ENCODE data around the gene RANBP1.
A peak's percentile ranks its signal among the peaks of the same experiment; 100 is the strongest.

RANBP1 gene

GRCh38 chr22:20124083-20124787 is 8.3 kb downstream of the RANBP1 start:
- Histone ChIP-seq H3K4me1 (ENCODE audit: control insufficient read depth, insufficient read depth, low read length) (no peaks in the 10 kb centered on the region), H3K9me3 (ENCODE audit: control insufficient read depth, low read length) (no peaks in the 10 kb centered on the region), H3K4me3 (ENCODE audit: low read length) (no peak overlapping the region), H3K27me3 (ENCODE audit: control insufficient read depth, insufficient read depth, low read length) (no peaks in the 10 kb centered on the region), H3K36me3 (ENCODE audit: control insufficient read depth, insufficient read depth, low read length) (peaks cover 6% of the 10 kb centered on the region), H3K9ac (ENCODE audit: low read length) (no peak overlapping the region)

- Histone ChIP-seq H3K4me3 (ENCODE audit: low read length) (no peak overlapping the region), H3K36me3 (ENCODE audit: control insufficient read depth, insufficient read depth, low read length) (peaks cover 6% of the 10 kb centered on the region), H3K9me3 (ENCODE audit: control insufficient read depth, low read length) (no peaks in the 10 kb centered on the region), H3K27me3 (ENCODE audit: control insufficient read depth, insufficient read depth, low read length) (no peaks in the 10 kb centered on the region), H3K4me1 (ENCODE audit: control insufficient read depth, insufficient read depth, low read length) (peaks cover 3% of the 10 kb centered on the region), H3K9ac (ENCODE audit: low read length) (no peak overlapping the region)
Measured at GRCh38 chr22:20125201-20126174, 9.6 kb downstream of the RANBP1 start.

- Histone ChIP-seq H3K9me3 (ENCODE audit: control insufficient read depth, low read length) (no peaks in the 10 kb centered on the region), H3K4me1 (ENCODE audit: control insufficient read depth, insufficient read depth, low read length) (peaks cover 6% of the 10 kb centered on the region), H3K9ac (ENCODE audit: low read length) (no peak overlapping the region), H3K36me3 (ENCODE audit: control insufficient read depth, insufficient read depth, low read length) (peaks cover 6% of the 10 kb centered on the region), H3K27me3 (ENCODE audit: control insufficient read depth, insufficient read depth, low read length) (no peaks in the 10 kb centered on the region), H3K4me3 (ENCODE audit: low read length) (no peak overlapping the region)
Measured at GRCh38 chr22:20126284-20127029, 10.6 kb downstream of the RANBP1 start.

GRCh38 chr22:20127318-20127868 is 11.5 kb downstream of the RANBP1 start:
- Histone ChIP-seq H3K4me3 (ENCODE audit: low read length) (no peak overlapping the region), H3K9ac (ENCODE audit: low read length) (no peak overlapping the region), H3K9me3 (ENCODE audit: control insufficient read depth, low read length) (no peaks in the 10 kb centered on the region), H3K4me1 (ENCODE audit: control insufficient read depth, insufficient read depth, low read length) (peaks cover 9% of the 10 kb centered on the region), H3K36me3 (ENCODE audit: control insufficient read depth, insufficient read depth, low read length) (peaks cover 6% of the 10 kb centered on the region), H3K27me3 (ENCODE audit: control insufficient read depth, insufficient read depth, low read length) (no peaks in the 10 kb centered on the region)

GRCh38 chr22:20127869-20128618 is 12.1 kb downstream of the RANBP1 start:
- Histone ChIP-seq H3K4me3 (ENCODE audit: low read length) (no peak overlapping the region), H3K27me3 (ENCODE audit: control insufficient read depth, insufficient read depth, low read length) (no peaks in the 10 kb centered on the region), H3K36me3 (ENCODE audit: control insufficient read depth, insufficient read depth, low read length) (peaks cover 6% of the 10 kb centered on the region), H3K9me3 (ENCODE audit: control insufficient read depth, low read length) (no peaks in the 10 kb centered on the region), H3K4me1 (ENCODE audit: control insufficient read depth, insufficient read depth, low read length) (peaks cover 15% of the 10 kb centered on the region), H3K9ac (ENCODE audit: low read length) (no peak overlapping the region)

GRCh38 chr22:20128619-20128901 is 12.7 kb downstream of the RANBP1 start:
- no peak overlapping the region for H3K4me3 ChIP-seq (ENCODE audit: low read length)
- H3K36me3 ChIP-seq (ENCODE audit: control insufficient read depth, insufficient read depth, low read length): peaks cover 6% of the 10 kb centered on the region
- no peaks in the 10 kb centered on the region for H3K27me3 ChIP-seq (ENCODE audit: control insufficient read depth, insufficient read depth, low read length)
- H3K9ac ChIP-seq (ENCODE audit: low read length): no peak overlapping the region
- H3K9me3 ChIP-seq (ENCODE audit: control insufficient read depth, low read length): no peaks in the 10 kb centered on the region
- peaks cover 16% of the 10 kb centered on the region for H3K4me1 ChIP-seq (ENCODE audit: control insufficient read depth, insufficient read depth, low read length)

GRCh38 chr22:20128902-20129746 is 13.2 kb downstream of the RANBP1 start:
- no peak overlapping the region for H3K9ac ChIP-seq (ENCODE audit: low read length)
- H3K27me3 ChIP-seq (ENCODE audit: control insufficient read depth, insufficient read depth, low read length): no peaks in the 10 kb centered on the region
- H3K4me1 ChIP-seq (ENCODE audit: control insufficient read depth, insufficient read depth, low read length): peaks cover 20% of the 10 kb centered on the region
- H3K9me3 ChIP-seq (ENCODE audit: control insufficient read depth, low read length): no peaks in the 10 kb centered on the region
- H3K4me3 ChIP-seq (ENCODE audit: low read length): no peak overlapping the region
- H3K36me3 ChIP-seq (ENCODE audit: control insufficient read depth, insufficient read depth, low read length): peaks cover 6% of the 10 kb centered on the region

- H3K4me3 ChIP-seq (ENCODE audit: low read length): no peak overlapping the region
- peaks cover 20% of the 10 kb centered on the region for H3K4me1 ChIP-seq (ENCODE audit: control insufficient read depth, insufficient read depth, low read length)
- peaks cover 6% of the 10 kb centered on the region for H3K36me3 ChIP-seq (ENCODE audit: control insufficient read depth, insufficient read depth, low read length)
- no peak overlapping the region for H3K9ac ChIP-seq (ENCODE audit: low read length)
- H3K9me3 ChIP-seq (ENCODE audit: control insufficient read depth, low read length): no peaks in the 10 kb centered on the region
- H3K27me3 ChIP-seq (ENCODE audit: control insufficient read depth, insufficient read depth, low read length): no peaks in the 10 kb centered on the region
Measured at GRCh38 chr22:20129747-20130014, 13.8 kb downstream of the RANBP1 start.

GRCh38 chr22:20130319-20130718 is 14.4 kb downstream of the RANBP1 start:
- Histone ChIP-seq H3K4me3 (ENCODE audit: low read length) (no peak overlapping the region), H3K9ac (ENCODE audit: low read length) (no peak overlapping the region)

GRCh38 chr22:20130731-20131596 is 15.1 kb downstream of the RANBP1 start:
- H3K9me3 ChIP-seq (ENCODE audit: control insufficient read depth, low read length): no peaks in the 10 kb centered on the region
- peak overlapping the region; percentile 31 for H3K4me3 ChIP-seq (ENCODE audit: low read length)
- peaks cover 24% of the 10 kb centered on the region for H3K4me1 ChIP-seq (ENCODE audit: control insufficient read depth, insufficient read depth, low read length)
- H3K27me3 ChIP-seq (ENCODE audit: control insufficient read depth, insufficient read depth, low read length): no peaks in the 10 kb centered on the region
- H3K9ac ChIP-seq (ENCODE audit: low read length): peak overlapping the region; percentile 68
- H3K36me3 ChIP-seq (ENCODE audit: control insufficient read depth, insufficient read depth, low read length): no peaks in the 10 kb centered on the region

More at GRCh38 chr22:20130319-20130718, 14.4 kb downstream of the RANBP1 start:
- peaks cover 6% of the 10 kb centered on the region for H3K36me3 ChIP-seq (ENCODE audit: control insufficient read depth, insufficient read depth, low read length)
- peaks cover 23% of the 10 kb centered on the region for H3K4me1 ChIP-seq (ENCODE audit: control insufficient read depth, insufficient read depth, low read length)
- no peaks in the 10 kb centered on the region for H3K9me3 ChIP-seq (ENCODE audit: control insufficient read depth, low read length)
- no peaks in the 10 kb centered on the region for H3K27me3 ChIP-seq (ENCODE audit: control insufficient read depth, insufficient read depth, low read length)

All from mucosa of stomach (tissue), 1 donor.